NCI-H1092 (cell line): ENCODE data around the gene USP35.
"Not testable (repeated sequence)": the region's sequence is repeated elsewhere in the genome, so short reads cannot be mapped to it uniquely, and the experiment has no call there.

Source experiments
- DNase-seq: peaks from one replicate; lab custom pipeline; 2025; lab: John Stamatoyannopoulos, UW

Gene USP35

GRCh38 chr11:78170874-78171549, 17.7 kb upstream of the USP35 start:
- DNase-seq: no peak

GRCh38 chr11:78171951-78172350, 16.8 kb upstream of the USP35 start:
- no peak for DNase-seq

GRCh38 chr11:78175862-78176261, 12.9 kb upstream of the USP35 start:
- not testable (repeated sequence) for DNase-seq

- DNase-seq: no peak
These were observed 12.0 kb upstream of the USP35 start for GRCh38 chr11:78176605-78177141.

- no peak for DNase-seq
These were observed 11.5 kb upstream of the USP35 start for GRCh38 chr11:78177216-78177615.

GRCh38 chr11:78179459-78180071, 9.2 kb upstream of the USP35 start:
- DNase-seq: no peak

GRCh38 chr11:78180751-78181150, 8.0 kb upstream of the USP35 start:
- DNase-seq: no peak

- DNase-seq: no peak
These were observed 7.5 kb upstream of the USP35 start for GRCh38 chr11:78181185-78181584.

- no peak for DNase-seq
These were observed 1.1 kb upstream of the USP35 start for GRCh38 chr11:78187366-78188285.

GRCh38 chr11:78189174-78189724, 530 bp downstream of the USP35 start:
- DNase-seq: no peak

GRCh38 chr11:78189851-78190250, 1.1 kb downstream of the USP35 start:
- DNase-seq: no peak

GRCh38 chr11:78190374-78190773, 1.7 kb downstream of the USP35 start:
- no peak for DNase-seq

- no peak for DNase-seq
These were observed 2.3 kb downstream of the USP35 start for GRCh38 chr11:78190871-78191538.

- no peak for DNase-seq
These were observed 3.6 kb downstream of the USP35 start for GRCh38 chr11:78192223-78192719.

GRCh38 chr11:78192911-78193351, 4.2 kb downstream of the USP35 start:
- DNase-seq: no peak

GRCh38 chr11:78193806-78194205, 5.1 kb downstream of the USP35 start:
- DNase-seq: no peak

- no peak for DNase-seq
These were observed 5.8 kb downstream of the USP35 start for GRCh38 chr11:78194490-78194889.

- no peak for DNase-seq
These were observed 7.3 kb downstream of the USP35 start for GRCh38 chr11:78195917-78196560.

GRCh38 chr11:78196661-78197091, 8.0 kb downstream of the USP35 start:
- no peak for DNase-seq

GRCh38 chr11:78197816-78198215, 9.1 kb downstream of the USP35 start:
- DNase-seq: no peak
